Tibial artery (tissue), 4 donors: ENCODE results near the gene ADCY1.
A peak's percentile ranks its signal among the peaks of the same experiment; 100 is the strongest.
"Not testable (repeated sequence)": the region's sequence is repeated elsewhere in the genome, so short reads cannot be mapped to it uniquely, and the experiment has no call there.

Source experiments
- DNase-seq, 2 donors: peaks; one replicate each; pipeline ENCODE4 v3.0.0-alpha.2; 2019
- H3K27ac ChIP-seq, 2 donors: fragments of 200-600 bp; sonication (generic) in 1 of 2; 1 replicate in 1 of 2; 2 replicates in 1 of 2; pipeline ENCODE4 v1.5.1; 2018 to 2019; ENCODE audit warnings: mild to moderate bottlenecking in 1 of 2
- H3K27me3 ChIP-seq, 2 donors: fragments of 200-600 bp; sonication (generic) in 1 of 2; one replicate each; pipeline versions ENCODE4 v1.5.1 to v1.6.0; 2016 to 2019
- H3K36me3 ChIP-seq, 3 donors: fragments of 200-600 bp; sonication (generic) in 2 of 3; one replicate each; pipeline ENCODE4 v1.5.1; 2016 to 2019; ENCODE audit warnings: mild to moderate bottlenecking in 2 of 3
- H3K4me1 ChIP-seq, 4 donors: fragments of 200-600 bp; sonication (generic) in 2 of 4; 1 replicate in 3 of 4; 2 replicates in 1 of 4; pipeline ENCODE4 v1.5.1; 2016 to 2019
- H3K4me3 ChIP-seq, 2 donors: fragments of 200-600 bp; sonication (generic) in 1 of 2; 1 replicate in 1 of 2; 2 replicates in 1 of 2; pipeline ENCODE4 v1.5.1; 2018 to 2019; ENCODE audit warnings: mild to moderate bottlenecking in 2 of 2
- H3K9me3 ChIP-seq, 3 donors: fragments of 200-600 bp; sonication (generic) in 1 of 3; one replicate each; pipeline ENCODE4 v1.5.1; 2016 to 2019
- CTCF ChIP-seq, 2 experiments: fragments of 200-600 bp in 1 of 2; fragments of 450-650 bp in 1 of 2; IDR thresholded peaks; one replicate each; pipeline ENCODE4 v1.5.1; 2017 to 2019; ENCODE audit warnings: antibody characterized with exemption in 2 of 2, mild to moderate bottlenecking in 1 of 2, moderate library complexity in 1 of 2
- intact Hi-C: fragments of 100-400 bp; cut with DNase I; formaldehyde crosslinking; loops from one replicate; pipeline ENCODE4 v1.15.0; 2023; ENCODE audit warnings: low total_unique reads

Gene ADCY1

GRCh38 chr7:45726883-45727282, 152.7 kb downstream of the ADCY1 start:
- intact Hi-C loops, result no loop called here
- Histone ChIP-seq H3K27me3 (no peaks in the 10 kb centered on the region), H3K27ac (no peak overlapping the region), H3K9me3 (no peaks in the 10 kb centered on the region), H3K36me3 (peaks cover 53 to 59% (median 56%) of the 10 kb centered on the region in 3 donors), H3K4me1 (no peaks in the 10 kb centered on the region), H3K4me3 (no peak overlapping the region)
- TF ChIP-seq CTCF (IDR thresholded peaks at IDR 0.05), result no peak
- DNase-seq, result no peak

GRCh38 chr7:45731692-45732443, 157.7 kb downstream of the ADCY1 start:
- peaks cover 13 to 25% (median 21%) of the 10 kb centered on the region in 3 donors for H3K36me3 ChIP-seq
- H3K9me3 ChIP-seq, H3K4me3 ChIP-seq, DNase-seq, H3K27me3 ChIP-seq, H3K4me1 ChIP-seq, intact Hi-C loops: not testable (repeated sequence)
- H3K27ac ChIP-seq, result peak overlapping the region in 1 of 2 donors; percentile 30

GRCh38 chr7:45738920-45739319, 164.8 kb downstream of the ADCY1 start:
- H3K4me1 ChIP-seq, result peaks cover 0 to 11% (median 0%) of the 10 kb centered on the region in 4 donors
- DNase-seq, H3K27me3 ChIP-seq, H3K9me3 ChIP-seq, H3K4me3 ChIP-seq, intact Hi-C loops: not testable (repeated sequence)
- H3K36me3 ChIP-seq, result peaks cover 23 to 45% (median 43%) of the 10 kb centered on the region in 3 donors
- peak overlapping the region in 1 of 2 donors; percentile 52 for H3K27ac ChIP-seq

- H3K4me3 ChIP-seq, intact Hi-C loops, H3K9me3 ChIP-seq, H3K27me3 ChIP-seq, H3K27ac ChIP-seq, DNase-seq: not testable (repeated sequence)
- Histone ChIP-seq H3K4me1 (peaks cover 0 to 11% (median 0%) of the 10 kb centered on the region in 4 donors), H3K36me3 (peaks cover 33 to 55% (median 53%) of the 10 kb centered on the region in 3 donors)
Measured at GRCh38 chr7:45740573-45740972, 166.4 kb downstream of the ADCY1 start.

- intact Hi-C loops, H3K4me1 ChIP-seq, DNase-seq, H3K9me3 ChIP-seq, H3K27me3 ChIP-seq, H3K27ac ChIP-seq, H3K4me3 ChIP-seq: not testable (repeated sequence)
- peaks cover 35 to 59% (median 43%) of the 10 kb centered on the region in 3 donors for H3K36me3 ChIP-seq
- TF ChIP-seq CTCF (IDR thresholded peaks at IDR 0.05), result peak in 1 of 2 experiments; percentile 8
Measured at GRCh38 chr7:45748976-45749375, 174.8 kb downstream of the ADCY1 start.

GRCh38 chr7:45751352-45751751, 177.2 kb downstream of the ADCY1 start:
- H3K27ac ChIP-seq, H3K4me1 ChIP-seq, H3K9me3 ChIP-seq, H3K4me3 ChIP-seq, H3K27me3 ChIP-seq, intact Hi-C loops, DNase-seq: not testable (repeated sequence)
- peaks cover 26 to 50% (median 30%) of the 10 kb centered on the region in 3 donors for H3K36me3 ChIP-seq

GRCh38 chr7:45756333-45756732, 182.2 kb downstream of the ADCY1 start:
- DNase-seq, H3K27ac ChIP-seq, H3K9me3 ChIP-seq, intact Hi-C loops, H3K27me3 ChIP-seq, H3K4me3 ChIP-seq: not testable (repeated sequence)
- peaks cover 0 to 18% (median 0%) of the 10 kb centered on the region in 4 donors for H3K4me1 ChIP-seq
- H3K36me3 ChIP-seq, result peaks cover 13 to 23% (median 13%) of the 10 kb centered on the region in 3 donors

GRCh38 chr7:45756757-45757156, 182.6 kb downstream of the ADCY1 start:
- intact Hi-C loops, H3K27me3 ChIP-seq, H3K4me3 ChIP-seq, DNase-seq, H3K9me3 ChIP-seq: not testable (repeated sequence)
- H3K36me3 ChIP-seq, result peaks cover 9 to 23% (median 13%) of the 10 kb centered on the region in 3 donors
- H3K4me1 ChIP-seq, result peaks cover 0 to 20% (median 0%) of the 10 kb centered on the region in 4 donors
- TF ChIP-seq CTCF (IDR thresholded peaks at IDR 0.05), result peak; percentile 29 to 41
- H3K27ac ChIP-seq, result peak overlapping the region in 1 of 2 donors; percentile 43

- H3K27me3 ChIP-seq, H3K9me3 ChIP-seq, H3K36me3 ChIP-seq, H3K4me3 ChIP-seq, DNase-seq, intact Hi-C loops: not testable (repeated sequence)
- H3K27ac ChIP-seq, result peak overlapping the region; percentile 8 to 43
- peaks cover 0 to 38% (median 5%) of the 10 kb centered on the region in 4 donors for H3K4me1 ChIP-seq
Measured at GRCh38 chr7:45759464-45759863, 185.3 kb downstream of the ADCY1 start.

- H3K36me3 ChIP-seq, H3K4me3 ChIP-seq, H3K27me3 ChIP-seq, DNase-seq, H3K9me3 ChIP-seq, intact Hi-C loops: not testable (repeated sequence)
- Histone ChIP-seq H3K4me1 (peaks cover 0 to 44% (median 5%) of the 10 kb centered on the region in 4 donors), H3K27ac (peak overlapping the region; percentile 81 to 88)
Measured at GRCh38 chr7:45761545-45762205, 187.5 kb downstream of the ADCY1 start.
